HepG2 (cell line): ENCODE measurements around the gene PRXL2A. TPM values are rescaled to one million over a fixed set of nuclear protein-coding genes. Genes with fewer than 3 reads are reported as not detected.

Source experiments
- ATF1 ChIP-seq: IDR thresholded peaks from 2 replicates; pipeline ENCODE4 v1.6.1; 2016; ENCODE audit warnings: mild to moderate bottlenecking, control low read depth
- ATF6 ChIP-seq: sonication (generic); formaldehyde crosslinking; conservative IDR thresholded peaks from 2 replicates; pipeline ENCODE4 v1.4.0; 2020; ENCODE audit warnings: missing genetic modification reagents
- CEBPG ChIP-seq: IDR thresholded peaks from 2 replicates; pipeline ENCODE4 v1.6.1; 2016
- FOXK2 ChIP-seq: fragments of 450-650 bp; IDR thresholded peaks from 2 replicates; pipeline ENCODE4 v1.6.1; 2016
- LCORL ChIP-seq, 2 experiments: fragments of 450-650 bp in 1 of 2; sonication (generic) in 1 of 2; formaldehyde crosslinking in 1 of 2; IDR thresholded peaks; 2 replicates each; pipeline versions ENCODE4 v1.5.0 to v1.6.1; 2017 to 2020; ENCODE audit warnings: antibody characterized with exemption in 1 of 2, missing genetic modification reagents in 1 of 2
- PLRG1 ChIP-seq: fragments of 450-650 bp; conservative IDR thresholded peaks from 2 replicates; pipeline ENCODE4 v1.6.1; 2016
- RCOR2 ChIP-seq: IDR thresholded peaks from 2 replicates; pipeline ENCODE4 v1.6.1; 2016; ENCODE audit warnings: missing biosample characterization, missing genetic modification reagents
- SETDB1 ChIP-seq: sonication (generic); formaldehyde crosslinking; IDR thresholded peaks from 2 replicates; pipeline ENCODE4 v1.5.1; 2020; ENCODE audit warnings: missing genetic modification reagents, mild to moderate bottlenecking, borderline replicate concordance
- SOX5 ChIP-seq: IDR thresholded peaks from 2 replicates; pipeline ENCODE4 v1.6.1; 2016; ENCODE audit warnings: borderline replicate concordance
- SOX6 ChIP-seq, 2 experiments: fragments of 450-650 bp in 1 of 2; sonication (generic) in 1 of 2; formaldehyde crosslinking in 1 of 2; IDR thresholded peaks; 2 replicates each; pipeline versions ENCODE4 v1.4.0 to v1.6.1; 2017 to 2020; ENCODE audit warnings: antibody characterized with exemption in 1 of 2, mild to moderate bottlenecking in 1 of 2, missing genetic modification reagents in 1 of 2
- TEAD3 ChIP-seq: optimal IDR thresholded peaks from 2 replicates; pipeline ENCODE3; 2016; ENCODE audit warnings: borderline replicate concordance
- ZFP41 ChIP-seq: sonication (generic); formaldehyde crosslinking; IDR thresholded peaks from 2 replicates; pipeline ENCODE4 v1.4.0; 2020; ENCODE audit warnings: mild to moderate bottlenecking, missing genetic modification reagents, borderline replicate concordance
- ZNF549 ChIP-seq: sonication (generic); formaldehyde crosslinking; IDR thresholded peaks from 2 replicates; pipeline ENCODE4 v1.5.0; 2020; ENCODE audit warnings: missing genetic modification reagents
- ZNF609 ChIP-seq: sonication (generic); formaldehyde crosslinking; IDR thresholded peaks from 2 replicates; pipeline ENCODE4 v1.4.0; 2020; ENCODE audit warnings: mild to moderate bottlenecking, missing genetic modification reagents, borderline replicate concordance
- polyA plus RNA-seq, 8 experiments: library from polyadenylated mRNA; depleted of rRNA in 3 of 8; stranded (reverse) in 7 of 8; unstranded in 1 of 8; fragments of >200 nt; fragmentation: Illumina TruSeq in 4 of 8; extraction: Trizol in 4 of 8; gene quantifications; 2 replicates each; pipeline versions ENCODE4 v1.2.1 to v1.2.3, GENCODE V29; 2011 to 2016; ENCODE audit warnings: low read depth in 4 of 8, missing spikeins in 1 of 8, mixed read lengths in 1 of 8; ENCODE audit not compliant: insufficient read depth in 1 of 8
- total RNA-seq, 5 experiments: library from RNA; depleted of rRNA; stranded (reverse); fragments of >200 nt; fragmentation: Illumina TruSeq; extraction: Trizol; gene quantifications; 2 replicates each; pipeline ENCODE4 v1.2.3, GENCODE V29; 2016; ENCODE audit warnings: low read depth in 1 of 5
- TF ChIP-seq, protein P1 (sequence below): sonication (generic); formaldehyde crosslinking; IDR thresholded peaks from 2 replicates; pipeline ENCODE4 v1.4.0; 2020; ENCODE audit warnings: missing genetic modification reagents
- TF ChIP-seq, protein P2 (sequence below): sonication (generic); formaldehyde crosslinking; IDR thresholded peaks from 2 replicates; pipeline ENCODE4 v1.4.0; 2020; ENCODE audit warnings: missing genetic modification reagents
- TF ChIP-seq, protein P3 (sequence below): sonication (generic); formaldehyde crosslinking; IDR thresholded peaks from 2 replicates; pipeline ENCODE4 v1.5.0; 2020; ENCODE audit warnings: missing genetic modification reagents, mild to moderate bottlenecking, borderline replicate concordance

Gene PRXL2A
- total and polyA plus RNA-seq, 2 of the 13 experiments (the other 11 are each of a cell fraction or from before 2014, with no cell fraction given) = 43.9 to 79.9 TPM

GRCh38 chr10:80415734-80416478 lies 7.6 kb downstream of the PRXL2A start (continued):
- TF ChIP-seq, protein P1, sequence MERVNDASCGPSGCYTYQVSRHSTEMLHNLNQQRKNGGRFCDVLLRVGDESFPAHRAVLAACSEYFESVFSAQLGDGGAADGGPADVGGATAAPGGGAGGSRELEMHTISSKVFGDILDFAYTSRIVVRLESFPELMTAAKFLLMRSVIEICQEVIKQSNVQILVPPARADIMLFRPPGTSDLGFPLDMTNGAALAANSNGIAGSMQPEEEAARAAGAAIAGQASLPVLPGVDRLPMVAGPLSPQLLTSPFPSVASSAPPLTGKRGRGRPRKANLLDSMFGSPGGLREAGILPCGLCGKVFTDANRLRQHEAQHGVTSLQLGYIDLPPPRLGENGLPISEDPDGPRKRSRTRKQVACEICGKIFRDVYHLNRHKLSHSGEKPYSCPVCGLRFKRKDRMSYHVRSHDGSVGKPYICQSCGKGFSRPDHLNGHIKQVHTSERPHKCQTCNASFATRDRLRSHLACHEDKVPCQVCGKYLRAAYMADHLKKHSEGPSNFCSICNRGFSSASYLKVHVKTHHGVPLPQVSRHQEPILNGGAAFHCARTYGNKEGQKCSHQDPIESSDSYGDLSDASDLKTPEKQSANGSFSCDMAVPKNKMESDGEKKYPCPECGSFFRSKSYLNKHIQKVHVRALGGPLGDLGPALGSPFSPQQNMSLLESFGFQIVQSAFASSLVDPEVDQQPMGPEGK (CRISPR knock-in tag) = 0 out of 2 replicates have a peak, but pooled peaks have one; percentile 35
- TF ChIP-seq, protein P2, sequence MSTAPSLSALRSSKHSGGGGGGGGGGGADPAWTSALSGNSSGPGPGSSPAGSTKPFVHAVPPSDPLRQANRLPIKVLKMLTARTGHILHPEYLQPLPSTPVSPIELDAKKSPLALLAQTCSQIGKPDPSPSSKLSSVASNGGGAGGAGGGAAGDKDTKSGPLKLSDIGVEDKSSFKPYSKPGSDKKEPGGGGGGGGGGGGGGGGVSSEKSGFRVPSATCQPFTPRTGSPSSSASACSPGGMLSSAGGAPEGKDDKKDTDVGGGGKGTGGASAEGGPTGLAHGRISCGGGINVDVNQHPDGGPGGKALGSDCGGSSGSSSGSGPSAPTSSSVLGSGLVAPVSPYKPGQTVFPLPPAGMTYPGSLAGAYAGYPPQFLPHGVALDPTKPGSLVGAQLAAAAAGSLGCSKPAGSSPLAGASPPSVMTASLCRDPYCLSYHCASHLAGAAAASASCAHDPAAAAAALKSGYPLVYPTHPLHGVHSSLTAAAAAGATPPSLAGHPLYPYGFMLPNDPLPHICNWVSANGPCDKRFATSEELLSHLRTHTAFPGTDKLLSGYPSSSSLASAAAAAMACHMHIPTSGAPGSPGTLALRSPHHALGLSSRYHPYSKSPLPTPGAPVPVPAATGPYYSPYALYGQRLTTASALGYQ (CRISPR knock-in tag) = peak; percentile 22; the same call in 1 of the 2 replicates
- TF ChIP-seq, protein P3, sequence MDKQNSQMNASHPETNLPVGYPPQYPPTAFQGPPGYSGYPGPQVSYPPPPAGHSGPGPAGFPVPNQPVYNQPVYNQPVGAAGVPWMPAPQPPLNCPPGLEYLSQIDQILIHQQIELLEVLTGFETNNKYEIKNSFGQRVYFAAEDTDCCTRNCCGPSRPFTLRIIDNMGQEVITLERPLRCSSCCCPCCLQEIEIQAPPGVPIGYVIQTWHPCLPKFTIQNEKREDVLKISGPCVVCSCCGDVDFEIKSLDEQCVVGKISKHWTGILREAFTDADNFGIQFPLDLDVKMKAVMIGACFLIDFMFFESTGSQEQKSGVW (CRISPR knock-in tag) = no peak
- TF ChIP-seq CEBPG = no peak
- TF ChIP-seq ATF6 = no peak
- TF ChIP-seq ZNF549 (CRISPR knock-in tag) = no peak
- peak; percentile 88 for TF ChIP-seq TEAD3 (CRISPR knock-in tag)
- no peak for TF ChIP-seq SETDB1 (CRISPR knock-in tag)
- peak; percentile 65; the same call in 1 of the 2 replicates for TF ChIP-seq SOX5 (CRISPR knock-in tag)
- TF ChIP-seq SOX6 (IDR thresholded peaks at IDR 0.05) = no peak
- peak; percentile 77 for TF ChIP-seq SOX6 (CRISPR knock-in tag; IDR thresholded peaks at IDR 0.05)
- peak; percentile 50; the same call in 1 of the 2 replicates for TF ChIP-seq RCOR2 (CRISPR knock-in tag)
- TF ChIP-seq PLRG1 = no peak
- no peak; the same call in 1 of the 2 replicates for TF ChIP-seq FOXK2
- no peak for TF ChIP-seq ATF1 (CRISPR knock-in tag)
- TF ChIP-seq LCORL (IDR thresholded peaks at IDR 0.05) = 0 out of 2 replicates have a peak, but pooled peaks have one; percentile 27
- peak; percentile 90 for TF ChIP-seq LCORL (CRISPR knock-in tag; IDR thresholded peaks at IDR 0.05)
- TF ChIP-seq ZNF609 (CRISPR knock-in tag) = no peak; the same call in 1 of the 2 replicates
- TF ChIP-seq ZFP41 (CRISPR knock-in tag) = no peak
